OCI-LY7 (cell line): ENCODE measurements around the gene SFXN5. TPM values are rescaled to one million over a fixed set of nuclear protein-coding genes. Genes with fewer than 3 reads are reported as not detected.

Experiments
- BruUV-seq: library from RNA; stranded (reverse); fragments of 400-500 nt; replicated peaks from 2 replicates; lab custom pipeline; 2021; lab: Mats Ljungman, UMichigan
- CTCF ChIA-PET: fragments of 300-600 bp; sonication (Branson Sonifier 250); formaldehyde crosslinking; loops from one replicate; lab custom pipeline; 2022; ENCODE audit warnings: antibody characterized with exemption; ENCODE audit not compliant: unreplicated experiment; lab: Charles Lee
- POLR2A ChIA-PET: fragments of 300-600 bp; sonication (Branson Sonifier 250); formaldehyde crosslinking; loops from one replicate; lab custom pipeline; 2022; ENCODE audit warnings: antibody characterized with exemption; lab: Charles Lee
- DNase-seq: peaks from one replicate; pipeline ENCODE4 v3.0.0-alpha.2; 2015; ENCODE audit warnings: low spot score
- H2AFZ ChIP-seq: fragments of 200-600 bp; sonication (generic), shearing (Covaris generic); 2 replicates; pipeline ENCODE4 v1.6.1; 2014; ENCODE audit warnings: mild to moderate bottlenecking, antibody characterized with exemption, low read length, moderate library complexity
- H3K27ac ChIP-seq: fragments of 200-600 bp; sonication (generic); 2 replicates; pipeline ENCODE4 v1.5.1; 2014; ENCODE audit warnings: mixed run types, low read depth, mild to moderate bottlenecking, moderate library complexity, low read length, inconsistent platforms; ENCODE audit not compliant: poor library complexity, severe bottlenecking
- H3K36me3 ChIP-seq: fragments of 200-600 bp; sonication (generic); 2 replicates; pipeline ENCODE4 v1.6.1; 2014; ENCODE audit warnings: mild to moderate bottlenecking, antibody characterized with exemption, low read length, moderate library complexity, mixed read lengths; ENCODE audit not compliant: insufficient read depth
- H3K4me1 ChIP-seq: fragments of 200-600 bp; sonication (generic); 2 replicates; pipeline ENCODE4 v1.5.1; 2014; ENCODE audit warnings: mild to moderate bottlenecking, low read length; ENCODE audit not compliant: insufficient read depth, poor library complexity, severe bottlenecking
- H3K4me2 ChIP-seq: fragments of 200-600 bp; sonication (generic); 2 replicates; pipeline ENCODE4 v1.6.1; 2014; ENCODE audit warnings: mild to moderate bottlenecking, low read length
- H3K4me3 ChIP-seq: fragments of 200-600 bp; sonication (generic); 2 replicates; pipeline ENCODE4 v1.5.1; 2014; ENCODE audit warnings: mild to moderate bottlenecking, low read depth, low read length; ENCODE audit not compliant: poor library complexity, severe bottlenecking
- H3K79me2 ChIP-seq: fragments of 200-600 bp; sonication (generic); 2 replicates; pipeline ENCODE4 v1.6.1; 2016; ENCODE audit warnings: low read depth, mild to moderate bottlenecking, low read length, moderate library complexity, mixed read lengths; ENCODE audit not compliant: insufficient read depth
- H3K9me2 ChIP-seq: fragments of 200-600 bp; sonication (generic); 2 replicates; pipeline ENCODE4 v1.6.1; 2016; ENCODE audit warnings: mild to moderate bottlenecking, low read length, mixed read lengths; ENCODE audit not compliant: insufficient read depth
- H3K9me3 ChIP-seq: fragments of 200-600 bp; sonication (generic); 2 replicates; pipeline ENCODE4 v1.6.1; 2014; ENCODE audit warnings: mild to moderate bottlenecking, mixed run types, low read length, mixed read lengths
- H4K20me1 ChIP-seq: fragments of 200-600 bp; sonication (generic); 2 replicates; pipeline ENCODE4 v1.6.1; 2014; ENCODE audit warnings: mild to moderate bottlenecking, antibody characterized with exemption, low read length, moderate library complexity, mixed read lengths; ENCODE audit not compliant: insufficient read depth
- EZH2phosphoT487 ChIP-seq: fragments of 200-600 bp; sonication (generic); IDR thresholded peaks from 2 replicates; pipeline ENCODE4 v1.6.1; 2018; ENCODE audit warnings: low read depth, borderline replicate concordance, mild to moderate bottlenecking, mixed run types, antibody characterized with exemption, low read length, moderate library complexity, mixed read lengths
- intact Hi-C: fragments of 100-400 bp; cut with micrococcal nuclease; formaldehyde crosslinking; loops from one replicate; pipeline ENCODE4 v1.10.0; 2022; ENCODE audit not compliant: unreplicated experiment
- total RNA-seq, 2 experiments: library from RNA; depleted of rRNA in 1 of 2; stranded (reverse); fragments of >200 nt in 1 of 2; shearing (Covaris generic) in 1 of 2; gene quantifications; 2 replicates each; pipeline ENCODE4 v1.2.3, GENCODE V29; 2014 to 2022
- TF ChIP-seq, protein P1 (sequence below): fragments of 200-600 bp; sonication (generic); conservative IDR thresholded peaks from 2 replicates; pipeline ENCODE4 v1.5.1; 2014; ENCODE audit warnings: mild to moderate bottlenecking, antibody characterized with exemption, low read length, moderate library complexity, mixed read lengths

SFXN5 gene
- total RNA-seq, 2 experiments from 2014 or later: 4.5 to 10.5 TPM

DNA sequence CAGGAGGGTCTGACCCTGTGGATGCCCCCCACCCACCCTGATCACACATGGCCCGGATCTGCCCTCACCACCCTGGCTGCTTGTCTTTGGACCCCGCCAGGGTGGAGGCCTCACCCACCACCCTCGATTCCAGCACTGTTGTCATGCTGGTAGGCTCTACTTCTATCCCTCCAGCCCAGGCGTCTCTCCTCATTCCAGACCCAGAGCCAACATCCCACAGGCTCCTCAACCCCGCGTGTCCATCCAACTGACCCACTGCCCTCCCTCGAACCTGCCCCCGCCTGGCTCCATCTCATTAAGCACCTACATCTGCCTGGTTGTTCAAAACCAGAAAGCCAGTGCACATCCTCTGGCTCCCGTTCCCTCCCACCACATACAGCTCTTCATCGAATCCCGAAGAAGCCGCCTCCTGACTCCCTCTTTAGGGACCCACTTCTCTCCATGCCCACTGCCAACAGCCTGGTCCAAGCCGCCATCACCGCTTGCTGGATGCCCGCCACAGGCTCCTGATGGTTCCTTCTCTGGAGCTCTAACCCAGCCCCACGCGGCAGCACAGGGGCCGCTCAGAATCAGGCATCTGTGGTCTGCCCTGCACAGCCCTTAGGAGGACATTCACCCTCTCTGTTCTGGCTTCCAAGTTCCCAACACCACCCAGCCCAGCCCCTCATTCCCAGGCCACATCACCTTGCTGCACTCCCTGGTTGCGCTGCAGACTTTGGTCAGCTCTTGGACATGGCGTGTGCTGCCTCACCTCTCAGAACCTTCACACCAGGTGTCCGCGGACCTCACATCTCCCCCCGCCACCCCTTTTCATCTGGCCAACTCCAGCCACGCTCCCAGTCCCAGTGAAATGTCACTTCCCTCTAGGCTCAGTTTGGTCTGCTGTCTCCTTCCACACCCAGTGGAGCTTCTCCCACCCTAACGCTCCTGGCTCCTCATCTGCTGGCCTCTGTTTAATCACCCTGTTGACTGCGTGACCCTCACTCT is 111.2 kb downstream of the SFXN5 start:
- Histone ChIP-seq H3K4me2 (no peak overlapping the region), H3K4me1 (no peaks in the 10 kb centered on the region), H3K36me3 (no peaks in the 10 kb centered on the region), H3K4me3 (no peak overlapping the region), H4K20me1 (no peaks in the 10 kb centered on the region), H3K79me2 (no peaks in the 10 kb centered on the region), H3K27ac (no peak overlapping the region), H3K9me3 (no peaks in the 10 kb centered on the region), H2AFZ (no peak overlapping the region), H3K9me2 (no peaks in the 10 kb centered on the region)
- intact Hi-C loops: no loop called here
- ChIA-PET POLR2A (no interaction called here), CTCF (no interaction called here)
- BruUV-seq: no TSS peak
- no peak for DNase-seq
- no peak for TF ChIP-seq EZH2phosphoT487
- TF ChIP-seq, protein P1, sequence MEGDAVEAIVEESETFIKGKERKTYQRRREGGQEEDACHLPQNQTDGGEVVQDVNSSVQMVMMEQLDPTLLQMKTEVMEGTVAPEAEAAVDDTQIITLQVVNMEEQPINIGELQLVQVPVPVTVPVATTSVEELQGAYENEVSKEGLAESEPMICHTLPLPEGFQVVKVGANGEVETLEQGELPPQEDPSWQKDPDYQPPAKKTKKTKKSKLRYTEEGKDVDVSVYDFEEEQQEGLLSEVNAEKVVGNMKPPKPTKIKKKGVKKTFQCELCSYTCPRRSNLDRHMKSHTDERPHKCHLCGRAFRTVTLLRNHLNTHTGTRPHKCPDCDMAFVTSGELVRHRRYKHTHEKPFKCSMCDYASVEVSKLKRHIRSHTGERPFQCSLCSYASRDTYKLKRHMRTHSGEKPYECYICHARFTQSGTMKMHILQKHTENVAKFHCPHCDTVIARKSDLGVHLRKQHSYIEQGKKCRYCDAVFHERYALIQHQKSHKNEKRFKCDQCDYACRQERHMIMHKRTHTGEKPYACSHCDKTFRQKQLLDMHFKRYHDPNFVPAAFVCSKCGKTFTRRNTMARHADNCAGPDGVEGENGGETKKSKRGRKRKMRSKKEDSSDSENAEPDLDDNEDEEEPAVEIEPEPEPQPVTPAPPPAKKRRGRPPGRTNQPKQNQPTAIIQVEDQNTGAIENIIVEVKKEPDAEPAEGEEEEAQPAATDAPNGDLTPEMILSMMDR: no peak

DNA sequence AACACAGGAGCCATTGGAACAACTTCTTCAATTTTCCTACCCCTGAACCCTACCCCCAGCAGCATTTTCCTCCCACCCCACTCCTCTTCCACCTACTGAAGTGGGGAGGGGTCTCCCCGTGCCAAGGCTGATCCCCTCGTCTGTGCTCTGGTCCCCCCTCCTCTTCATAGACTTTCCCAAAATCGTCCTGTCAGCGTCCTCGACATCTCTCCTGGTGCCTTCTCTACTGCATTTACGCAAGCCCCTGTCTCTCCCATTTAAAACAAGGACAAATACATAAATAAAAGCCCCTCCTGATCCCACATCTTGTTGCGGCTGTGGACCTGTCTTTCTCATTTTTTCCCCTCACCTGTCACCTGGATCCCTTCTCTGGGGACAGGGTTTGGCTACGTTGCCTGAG is 112.0 kb downstream of the SFXN5 start:
- H3K4me1 ChIP-seq: no peaks in the 10 kb centered on the region
- ChIA-PET CTCF (no interaction called here), POLR2A (no interaction called here)
- no TSS peak for BruUV-seq
- H3K27ac ChIP-seq: no peak overlapping the region
- H3K4me2 ChIP-seq: no peak overlapping the region
- no peak overlapping the region for H3K4me3 ChIP-seq
- no peaks in the 10 kb centered on the region for H3K36me3 ChIP-seq
- H4K20me1 ChIP-seq: no peaks in the 10 kb centered on the region
- DNase-seq: no peak
- intact Hi-C loops: no loop called here
- H2AFZ ChIP-seq: no peak overlapping the region
- TF ChIP-seq, protein P1: no peak
- TF ChIP-seq EZH2phosphoT487: no peak
- no peaks in the 10 kb centered on the region for H3K9me3 ChIP-seq
- H3K9me2 ChIP-seq: no peaks in the 10 kb centered on the region
- H3K79me2 ChIP-seq: no peaks in the 10 kb centered on the region
